ENCODE data around the gene TNFRSF8.

Gene TNFRSF8

DNA sequence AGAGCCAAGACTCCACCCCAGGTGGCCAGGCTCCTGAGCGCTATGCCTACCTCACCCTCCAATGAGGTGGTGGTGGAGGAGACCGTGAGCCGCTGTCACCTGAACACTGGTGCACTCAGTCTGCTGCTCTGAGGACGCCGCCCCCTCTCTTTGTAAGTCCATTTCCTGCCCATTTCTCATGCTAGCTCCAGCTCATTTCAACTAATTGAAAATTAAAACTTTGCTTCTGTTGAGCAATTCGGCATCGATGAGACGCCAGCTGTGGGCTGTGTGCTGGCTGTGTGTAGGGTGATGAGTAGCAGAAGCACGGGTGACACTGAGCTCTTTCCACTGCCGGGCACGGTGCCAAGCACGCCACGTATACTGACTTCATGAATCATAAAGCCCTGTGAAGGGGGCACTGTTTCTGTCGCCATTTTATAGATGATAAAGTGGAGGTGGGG is 114.9 kb downstream of the TNFRSF8 start:
- DNase-seq (ENCODE audit: low spot score): no peak
- ChIA-PET POLR2A (ENCODE audit: low non-redundant PET) (no interaction called here), CTCF (interaction anchor here (0.6 to 2.8 kb wide), 2 partner anchors 16 to 53 kb away, joined by 7 to 14 read pairs; no protein-coding TSS in a partner anchor)
- TF ChIP-seq, protein P1, sequence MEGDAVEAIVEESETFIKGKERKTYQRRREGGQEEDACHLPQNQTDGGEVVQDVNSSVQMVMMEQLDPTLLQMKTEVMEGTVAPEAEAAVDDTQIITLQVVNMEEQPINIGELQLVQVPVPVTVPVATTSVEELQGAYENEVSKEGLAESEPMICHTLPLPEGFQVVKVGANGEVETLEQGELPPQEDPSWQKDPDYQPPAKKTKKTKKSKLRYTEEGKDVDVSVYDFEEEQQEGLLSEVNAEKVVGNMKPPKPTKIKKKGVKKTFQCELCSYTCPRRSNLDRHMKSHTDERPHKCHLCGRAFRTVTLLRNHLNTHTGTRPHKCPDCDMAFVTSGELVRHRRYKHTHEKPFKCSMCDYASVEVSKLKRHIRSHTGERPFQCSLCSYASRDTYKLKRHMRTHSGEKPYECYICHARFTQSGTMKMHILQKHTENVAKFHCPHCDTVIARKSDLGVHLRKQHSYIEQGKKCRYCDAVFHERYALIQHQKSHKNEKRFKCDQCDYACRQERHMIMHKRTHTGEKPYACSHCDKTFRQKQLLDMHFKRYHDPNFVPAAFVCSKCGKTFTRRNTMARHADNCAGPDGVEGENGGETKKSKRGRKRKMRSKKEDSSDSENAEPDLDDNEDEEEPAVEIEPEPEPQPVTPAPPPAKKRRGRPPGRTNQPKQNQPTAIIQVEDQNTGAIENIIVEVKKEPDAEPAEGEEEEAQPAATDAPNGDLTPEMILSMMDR (conservative IDR thresholded peaks at IDR 0.05; ENCODE audit: low read depth): no peak
- no peak overlapping the region for H3K27ac ChIP-seq

DNA sequence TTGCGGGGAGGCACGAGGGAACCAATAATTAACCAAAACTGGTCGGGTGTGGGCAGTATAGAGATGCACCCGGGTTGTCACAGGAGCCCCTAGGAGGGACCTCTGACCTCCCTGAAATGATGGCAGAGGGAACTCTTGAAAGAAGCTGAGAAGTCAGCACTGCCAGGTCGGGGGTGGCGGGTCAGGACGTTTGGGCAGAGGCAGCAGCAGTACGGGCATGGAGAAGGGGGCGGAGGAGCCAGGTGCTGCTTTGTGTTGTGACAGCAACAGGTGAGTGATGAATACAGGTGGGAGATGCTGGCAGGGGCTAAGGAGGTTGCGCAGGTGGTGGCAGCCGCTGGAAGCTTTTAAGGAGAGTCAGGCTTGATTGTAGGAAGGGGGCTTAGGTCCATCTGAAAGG is 115.4 kb downstream of the TNFRSF8 start:
- ChIA-PET CTCF (interaction anchor here (2.8 kb wide), 1 partner anchor 54 kb away, joined by 14 read pairs; no protein-coding TSS in a partner anchor), POLR2A (ENCODE audit: low non-redundant PET) (no interaction called here)
- no peak overlapping the region for H3K27ac ChIP-seq
- TF ChIP-seq, protein P1 (conservative IDR thresholded peaks at IDR 0.05; ENCODE audit: low read depth): no peak
- no peak for DNase-seq (ENCODE audit: low spot score)

DNA sequence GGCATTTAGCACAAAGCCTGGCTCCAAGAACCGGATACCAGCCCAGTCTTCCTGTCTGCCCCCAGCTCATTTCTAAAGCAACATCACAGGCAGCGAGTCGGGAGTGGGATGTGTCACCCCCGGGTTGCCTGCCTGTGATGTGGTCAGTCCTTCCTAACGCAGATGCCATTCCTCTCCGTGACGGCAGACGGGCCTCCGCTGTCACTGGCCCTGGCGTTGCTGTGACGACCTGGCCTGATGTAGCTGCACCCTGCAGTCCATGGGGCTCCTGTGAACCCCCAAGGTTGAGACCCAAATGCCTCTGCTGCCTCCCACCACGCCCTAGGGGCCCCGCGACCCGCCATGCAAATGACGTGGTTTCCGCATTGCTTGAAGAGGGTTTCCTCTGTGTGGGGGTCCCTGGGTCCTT is 116.0 kb downstream of the TNFRSF8 start:
- POLR2A ChIA-PET (ENCODE audit: low non-redundant PET): no interaction called here

DNA sequence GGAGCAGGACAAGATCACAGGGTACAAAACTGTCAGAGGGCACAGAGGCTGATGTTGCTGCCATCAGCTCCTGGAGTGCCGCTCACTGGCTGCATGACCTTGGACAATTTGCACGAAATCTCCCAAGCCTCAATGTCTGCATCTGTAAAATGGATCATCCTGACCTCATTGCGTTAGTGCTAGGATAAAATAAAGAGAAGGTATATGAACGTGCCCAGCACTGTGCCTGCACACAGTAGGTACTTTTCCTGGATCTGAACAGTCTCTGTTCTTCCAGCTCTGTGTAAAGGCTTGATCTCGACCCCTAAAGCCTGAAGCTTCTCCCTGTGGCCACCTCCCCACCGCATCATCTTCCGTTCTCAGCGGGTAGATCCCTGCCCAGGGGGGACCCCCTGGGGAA is 116.6 kb downstream of the TNFRSF8 start:
- CTCF ChIA-PET: interaction anchor here (0.5 to 2.8 kb wide), 2 partner anchors 55 to 1087 kb away, joined by 4 to 14 read pairs; no protein-coding TSS in a partner anchor
- TF ChIP-seq, protein P1 (conservative IDR thresholded peaks at IDR 0.05; ENCODE audit: low read depth): no peak

More for the DNA sequence above, 116.0 kb downstream of the TNFRSF8 start:
- CTCF ChIA-PET: interaction anchor here (2.8 kb wide), 1 partner anchor 54 kb away, joined by 14 read pairs; no protein-coding TSS in a partner anchor
- DNase-seq (ENCODE audit: low spot score): no peak
- TF ChIP-seq, protein P1 (conservative IDR thresholded peaks at IDR 0.05; ENCODE audit: low read depth): no peak
- no peak overlapping the region for H3K27ac ChIP-seq

DNA sequence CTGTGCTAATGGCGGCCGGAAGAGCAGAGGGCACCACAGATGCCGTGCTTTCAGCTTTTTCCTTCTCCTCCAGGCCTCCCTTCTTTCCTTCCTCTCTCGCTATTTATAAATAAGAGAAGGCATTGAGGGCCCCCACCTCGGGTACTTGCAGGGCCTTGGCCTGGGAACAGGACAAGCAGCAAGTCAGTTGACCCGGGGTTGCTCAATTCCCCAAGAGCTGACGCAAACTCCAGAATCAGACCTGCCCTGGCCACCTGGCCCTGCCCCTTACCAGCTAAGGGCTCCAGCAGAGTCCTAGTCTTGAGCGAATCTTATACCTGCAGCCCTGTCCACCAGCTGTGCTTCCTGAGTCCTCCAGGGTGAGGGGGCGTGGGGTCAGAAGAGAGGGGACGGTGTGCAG is 117.2 kb downstream of the TNFRSF8 start:
- H3K27ac ChIP-seq: no peak overlapping the region
- TF ChIP-seq, protein P1 (conservative IDR thresholded peaks at IDR 0.05; ENCODE audit: low read depth): no peak
- DNase-seq (ENCODE audit: low spot score): no peak
- POLR2A ChIA-PET (ENCODE audit: low non-redundant PET): no interaction called here
- CTCF ChIA-PET: interaction anchor here (0.5 kb wide), 1 partner anchor 1088 kb away, joined by 4 read pairs; no protein-coding TSS in a partner anchor

More for the DNA sequence above, 116.6 kb downstream of the TNFRSF8 start:
- no peak for DNase-seq (ENCODE audit: low spot score)
- H3K27ac ChIP-seq: no peak overlapping the region
- POLR2A ChIA-PET (ENCODE audit: low non-redundant PET): no interaction called here

DNA sequence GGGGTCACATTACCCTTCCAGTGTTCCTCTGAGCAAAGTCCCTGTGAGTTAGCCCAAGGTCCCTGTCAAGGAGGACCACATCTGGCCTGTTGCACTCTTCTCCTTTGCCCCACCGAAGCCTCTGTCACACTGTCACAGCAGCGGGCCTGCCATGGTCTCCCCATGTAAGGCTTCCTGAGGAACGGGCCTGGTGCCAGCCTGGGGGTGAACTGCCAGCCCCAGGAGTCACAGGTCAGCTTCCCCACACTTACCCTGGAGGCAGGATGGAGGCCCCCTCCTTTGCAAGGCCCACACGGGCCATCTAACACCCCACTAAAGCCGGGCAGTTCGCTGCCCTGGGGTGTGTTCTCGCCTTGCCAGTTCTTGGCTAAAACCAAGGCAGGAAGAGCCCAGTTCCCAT is 117.8 kb downstream of the TNFRSF8 start:
- H3K27ac ChIP-seq: no peak overlapping the region
- ChIA-PET POLR2A (ENCODE audit: low non-redundant PET) (no interaction called here), CTCF (no interaction called here)
- TF ChIP-seq, protein P1 (conservative IDR thresholded peaks at IDR 0.05; ENCODE audit: low read depth): no peak
- DNase-seq (ENCODE audit: low spot score): no peak

Measured in RWPE1 (cell line).